Stimulated activated CD8-positive, alpha-beta memory T cell treated with anti-CD3 and anti-CD28 coated beads, Interleukin-4, amount 100 ng/mL, for 48 hours (primary cell): ENCODE measurements around the gene HHATL.

Experiments used
- DNase-seq: peaks from one replicate; pipeline ENCODE4 v3.0.0-alpha.2; 2020

HHATL gene

GRCh38 chr3:42683875-42684598 is 18.6 kb downstream of the HHATL start:
- DNase-seq = peak; percentile 66

GRCh38 chr3:42682301-42683070 is 20.1 kb downstream of the HHATL start:
- DNase-seq = no peak

GRCh38 chr3:42681361-42682038 is 21.1 kb downstream of the HHATL start:
- DNase-seq = no peak

- DNase-seq = no peak
Measured at GRCh38 chr3:42680806-42681205, 21.8 kb downstream of the HHATL start.

GRCh38 chr3:42680271-42680670 is 22.3 kb downstream of the HHATL start:
- no peak for DNase-seq

DNA sequence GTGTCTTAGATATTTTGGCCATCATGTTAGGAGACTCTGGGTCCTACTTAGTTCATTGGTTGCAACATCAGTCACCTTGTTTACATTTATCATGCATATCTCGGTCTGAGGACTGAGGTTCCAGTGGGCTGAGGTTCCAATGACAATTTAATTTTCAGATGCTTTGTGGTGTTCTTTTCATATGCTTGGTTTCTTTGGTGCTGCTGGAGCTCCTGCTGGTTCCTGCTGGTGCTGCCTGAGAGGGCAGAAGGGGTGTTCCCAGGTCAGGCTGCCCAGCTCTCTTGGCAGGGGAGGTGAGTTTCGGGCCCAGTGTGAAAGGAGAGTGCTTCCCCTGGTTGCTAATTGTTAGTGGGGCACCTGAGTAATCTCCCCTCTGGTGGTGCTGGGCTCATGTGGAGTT is 24.2 kb downstream of the HHATL start:
- no peak for DNase-seq

GRCh38 chr3:42675909-42676308 is 26.7 kb downstream of the HHATL start:
- DNase-seq = no peak

DNA sequence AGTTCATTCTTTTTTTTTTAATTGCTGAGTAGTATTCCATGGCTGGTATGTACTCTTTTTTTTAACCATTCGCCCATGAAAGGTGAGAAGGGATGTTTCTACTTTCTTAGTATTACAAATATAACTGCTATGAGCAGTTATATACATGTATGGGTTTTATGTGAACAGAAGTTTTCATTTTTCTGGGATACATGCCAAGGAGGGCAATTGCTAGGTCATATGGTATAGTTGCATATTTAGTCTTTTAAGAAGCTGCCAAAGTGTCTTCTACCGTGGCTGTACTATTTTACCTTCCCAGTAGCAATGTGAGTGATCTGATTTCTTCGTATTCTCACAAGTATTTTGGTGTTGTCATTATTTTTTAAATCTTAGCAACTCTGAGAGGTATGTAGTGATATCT is 28.5 kb downstream of the HHATL start:
- DNase-seq = no peak

GRCh38 chr3:42673082-42673481 is 29.5 kb downstream of the HHATL start:
- DNase-seq = no peak

GRCh38 chr3:42672515-42672914 is 30.1 kb downstream of the HHATL start:
- no peak for DNase-seq

DNA sequence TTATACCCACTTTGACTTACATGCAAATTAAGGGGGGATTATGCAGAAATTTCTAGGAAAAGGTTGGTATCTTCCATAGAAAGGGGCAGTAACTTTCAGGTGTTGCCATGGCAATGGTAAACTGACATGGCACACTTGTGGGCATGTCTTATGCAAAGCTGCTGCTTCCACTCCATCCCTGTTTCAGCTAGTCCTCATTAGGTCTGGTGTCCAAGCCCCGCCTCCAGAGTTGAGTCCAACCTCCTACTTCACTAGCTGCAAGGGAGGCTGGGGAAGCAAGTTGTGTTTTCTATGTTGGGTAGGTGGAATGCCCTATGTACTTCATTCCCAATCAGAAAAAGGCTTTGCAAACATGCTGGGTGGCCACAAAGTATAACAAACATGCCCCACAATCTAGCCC is 31.9 kb downstream of the HHATL start:
- DNase-seq = no peak

DNA sequence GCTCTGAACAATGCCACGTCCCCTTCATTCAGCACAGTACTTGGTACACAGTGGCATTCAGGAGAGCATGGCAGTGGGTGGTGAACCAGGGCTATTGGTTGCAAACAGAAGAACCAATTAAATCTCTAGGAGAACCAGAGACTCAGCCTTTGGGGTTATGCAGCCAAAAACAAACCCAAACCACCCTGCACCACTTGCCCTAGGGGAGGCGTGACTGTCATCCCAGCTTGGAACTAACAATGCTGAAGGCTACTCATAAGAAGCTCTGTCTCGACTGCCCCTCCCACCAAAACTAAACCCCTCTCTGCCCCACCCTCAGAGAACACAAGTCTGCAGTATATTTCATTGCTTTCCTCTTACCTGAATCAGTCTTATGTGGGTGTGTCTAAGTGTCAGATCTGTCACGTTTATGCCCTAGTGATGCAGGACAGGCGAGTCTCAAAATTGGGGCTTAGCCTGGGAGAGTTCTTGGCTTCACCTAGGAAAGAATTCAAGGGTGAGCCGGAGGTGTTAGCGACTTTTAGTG is 32.5 kb downstream of the HHATL start:
- DNase-seq = no peak

- no peak for DNase-seq
Measured at GRCh38 chr3:42668793-42669217, 33.8 kb downstream of the HHATL start.

- DNase-seq = no peak
Measured at GRCh38 chr3:42668413-42668760, 34.2 kb downstream of the HHATL start.

- DNase-seq = no peak
Measured at GRCh38 chr3:42667523-42668412, 34.8 kb downstream of the HHATL start.

GRCh38 chr3:42667096-42667522 is 35.5 kb downstream of the HHATL start:
- DNase-seq = peak; percentile 21

- DNase-seq = peak; percentile 17
Measured at GRCh38 chr3:42666577-42666998, 36.0 kb downstream of the HHATL start.

DNA sequence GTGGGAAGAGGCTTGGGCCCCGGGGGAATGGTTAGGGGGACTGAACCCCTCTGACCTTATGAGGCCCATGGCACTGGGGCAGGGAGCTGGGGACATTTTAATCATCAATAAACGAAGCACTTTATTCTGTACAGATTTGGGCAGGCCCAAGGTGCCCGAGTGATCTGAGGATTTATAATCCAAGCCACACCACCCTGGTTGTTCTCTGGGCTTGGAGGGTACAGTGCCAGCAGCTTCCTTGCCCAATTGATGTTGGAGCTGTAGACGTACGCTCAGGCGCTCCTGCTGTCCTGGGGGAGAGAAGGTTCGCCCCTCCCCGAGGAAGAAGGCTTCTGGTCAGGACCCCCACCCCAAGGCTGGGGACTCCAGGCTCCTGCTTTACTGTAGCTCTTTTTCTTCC is 36.6 kb downstream of the HHATL start:
- DNase-seq = peak; percentile 19

GRCh38 chr3:42665050-42665878 is 37.3 kb downstream of the HHATL start:
- DNase-seq = peak; percentile 13

DNA sequence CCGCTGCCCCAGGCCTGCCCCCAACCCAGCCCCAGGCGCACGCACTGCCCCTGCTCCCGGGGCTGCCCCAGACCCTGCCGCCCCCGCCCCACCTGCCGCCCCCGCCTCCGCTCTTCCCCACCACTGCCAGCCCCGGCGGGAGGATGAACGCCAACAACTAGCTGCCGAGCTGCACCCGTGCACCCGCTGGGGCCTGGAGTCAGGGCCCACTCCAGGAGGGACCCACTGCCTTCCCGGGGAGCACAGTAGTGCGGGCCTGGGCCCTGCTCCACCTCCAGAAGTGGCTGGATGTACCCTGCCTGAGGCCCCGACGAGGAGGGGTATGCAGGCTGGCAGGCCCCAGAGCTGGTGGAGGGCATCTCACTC is 38.2 kb downstream of the HHATL start:
- no peak for DNase-seq

GRCh38 chr3:42663581-42664437 is 38.8 kb downstream of the HHATL start:
- peak; percentile 15 for DNase-seq
